Activated CD8-positive, alpha-beta T cell treated with anti-CD3 and anti-CD28 coated beads for 36 hours (primary cell): ENCODE results near the gene KLLN. TPM values are rescaled to one million over a fixed set of nuclear protein-coding genes. Genes with fewer than 3 reads are reported as not detected.
"Not testable (repeated sequence)": the region's sequence is repeated elsewhere in the genome, so short reads cannot be mapped to it uniquely, and the experiment has no call there.

Source experiments
- ATAC-seq: fragments of 200-7000 bp; cut with Tn5 transposase; one replicate; pipeline ENCODE4 v1.10.0; 2021; ENCODE audit warnings: mild to moderate bottlenecking, moderate library complexity
- CTCF ChIA-PET: fragments of 350-600 bp; sonication (Branson Sonifier 250); formaldehyde crosslinking; loops from one replicate; lab custom pipeline; 2021; ENCODE audit warnings: antibody characterized with exemption; lab: Charles Lee
- POLR2A ChIA-PET: fragments of 350-600 bp; sonication (Branson Sonifier 250); formaldehyde crosslinking; loops from one replicate; lab custom pipeline; 2021; ENCODE audit warnings: antibody characterized with exemption; lab: Charles Lee
- DNase-seq: peaks from one replicate; pipeline ENCODE4 v3.0.0-alpha.2; 2020
- H3K27ac Mint-ChIP-seq: one replicate; pipeline ENCODE4 v1.8.0; 2021; ENCODE audit warnings: mild to moderate bottlenecking, mixed read lengths
- H3K27me3 Mint-ChIP-seq: one replicate; pipeline ENCODE4 v1.8.0; 2021; ENCODE audit warnings: mixed read lengths
- H3K36me3 Mint-ChIP-seq: one replicate; pipeline ENCODE4 v1.8.0; 2021; ENCODE audit warnings: low read depth, mixed read lengths
- H3K4me1 Mint-ChIP-seq: one replicate; pipeline ENCODE4 v1.8.0; 2021; ENCODE audit warnings: low read depth, mixed read lengths
- H3K4me3 Mint-ChIP-seq: one replicate; pipeline ENCODE4 v1.8.0; 2021; ENCODE audit warnings: mild to moderate bottlenecking, moderate library complexity, mixed read lengths
- H3K9me3 Mint-ChIP-seq: one replicate; pipeline ENCODE4 v1.8.0; 2021; ENCODE audit warnings: mixed read lengths
- CTCF ChIP-seq: fragments of 200-600 bp; IDR thresholded peaks from one replicate; pipeline ENCODE4 v1.8.0; 2022; ENCODE audit warnings: antibody characterized with exemption, mild to moderate bottlenecking
- intact Hi-C: fragments of 100-400 bp; cut with micrococcal nuclease; formaldehyde crosslinking; loops from one replicate; pipeline ENCODE4 v1.10.0; 2022
- total RNA-seq, 2 experiments: library from RNA; stranded (reverse); gene quantifications; one replicate each; pipeline ENCODE4 v1.2.3, GENCODE V29; 2021

Gene KLLN
- total RNA-seq, 2 experiments from 2014 or later: 0.43 to 0.61 TPM

GRCh38 chr10:87837445-87837844, 25.9 kb downstream of the KLLN start:
- Mint-ChIP-seq H3K9me3 (peaks cover 1% of the 10 kb centered on the region), H3K4me1 (peaks cover 3% of the 10 kb centered on the region), H3K4me3 (no peak overlapping the region), H3K27ac (no peak overlapping the region), H3K27me3 (no peaks in the 10 kb centered on the region), H3K36me3 (no peaks in the 10 kb centered on the region)
- TF ChIP-seq CTCF: no peak
- ATAC-seq (no peak), DNase-seq (no peak)
- ChIA-PET CTCF (no interaction called here), POLR2A (no interaction called here)
- intact Hi-C loops: no loop called here

- H3K27ac Mint-ChIP-seq: no peak overlapping the region
- DNase-seq: no peak
- no peak for ATAC-seq
- H3K4me3 Mint-ChIP-seq: no peak overlapping the region
- peaks cover 1% of the 10 kb centered on the region for H3K9me3 Mint-ChIP-seq
- intact Hi-C loops: no loop called here
- H3K36me3 Mint-ChIP-seq: no peaks in the 10 kb centered on the region
- no peak for TF ChIP-seq CTCF
- no peaks in the 10 kb centered on the region for H3K27me3 Mint-ChIP-seq
- POLR2A ChIA-PET: no interaction called here
- peaks cover 5% of the 10 kb centered on the region for H3K4me1 Mint-ChIP-seq
- CTCF ChIA-PET: no interaction called here
Observed at GRCh38 chr10:87836098-87836497, 27.2 kb downstream of the KLLN start.

- Mint-ChIP-seq H3K27ac (no peak overlapping the region), H3K4me3 (no peak overlapping the region), H3K36me3 (no peaks in the 10 kb centered on the region), H3K27me3 (no peaks in the 10 kb centered on the region), H3K4me1 (peaks cover 38% of the 10 kb centered on the region), H3K9me3 (no peaks in the 10 kb centered on the region)
- intact Hi-C loops: no loop called here
- DNase-seq: no peak
- no peak for TF ChIP-seq CTCF
- peak; percentile 90 for ATAC-seq
- ChIA-PET POLR2A (interaction anchor here (0.6 to 0.8 kb wide), 2 partner anchors 12 to 67 kb away, joined by 3 to 5 read pairs; no protein-coding TSS in a partner anchor), CTCF (interaction anchor here (0.6 to 1.7 kb wide), 5 partner anchors 9 to 161 kb away, joined by 3 to 5 read pairs (median 4); partner anchors contain the start of gene ATAD1)
Observed at GRCh38 chr10:87829986-87830729, 33.2 kb downstream of the KLLN start.

- POLR2A ChIA-PET: interaction anchor here (0.6 to 3.2 kb wide), 2 partner anchors 11 to 66 kb away, joined by 5 to 14 read pairs; partner anchors contain the start of gene ATAD1
- H3K27me3 Mint-ChIP-seq, H3K36me3 Mint-ChIP-seq: not testable (repeated sequence)
Observed at GRCh38 chr10:87829051-87829450, 34.3 kb downstream of the KLLN start.

GRCh38 chr10:87827681-87828080, 35.7 kb downstream of the KLLN start:
- Mint-ChIP-seq H3K27ac (no peak overlapping the region), H3K36me3 (no peaks in the 10 kb centered on the region), H3K27me3 (no peaks in the 10 kb centered on the region), H3K4me1 (peaks cover 36% of the 10 kb centered on the region), H3K4me3 (no peak overlapping the region), H3K9me3 (no peaks in the 10 kb centered on the region)
- DNase-seq: no peak
- ChIA-PET CTCF (interaction anchor here (2.0 to 2.7 kb wide), 2 partner anchors 9 to 11 kb away, joined by 5 to 12 read pairs; partner anchors contain the start of gene ATAD1), POLR2A (interaction anchor here (3.2 kb wide), 1 partner anchor 9 kb away, joined by 14 read pairs; the partner anchor contains the start of gene ATAD1)
- no peak for TF ChIP-seq CTCF
- ATAC-seq: no peak
- intact Hi-C loops: no loop called here

More at GRCh38 chr10:87829051-87829450, 34.3 kb downstream of the KLLN start:
- DNase-seq, H3K9me3 Mint-ChIP-seq, ATAC-seq, H3K27ac Mint-ChIP-seq, intact Hi-C loops, H3K4me3 Mint-ChIP-seq: not testable (repeated sequence)
- CTCF ChIA-PET: interaction anchor here (1.0 to 2.7 kb wide), 4 partner anchors 8 to 723 kb away, joined by 3 to 12 read pairs (median 4); partner anchors contain the start of gene ATAD1
- peaks cover 38% of the 10 kb centered on the region for H3K4me1 Mint-ChIP-seq
